Right lobe of liver (tissue), 4 donors: ENCODE results near the gene HDLBP.

ENCODE experiments used
- CTCF ChIP-seq, 4 donors: fragments of 200-600 bp in 3 of 4; fragments of 450-650 bp in 1 of 4; IDR thresholded peaks; one replicate each; pipeline versions ENCODE4 v1.5.1 to v1.8.0; 2016 to 2022; ENCODE audit warnings: antibody characterized with exemption in 4 of 4, mild to moderate bottlenecking in 2 of 4
- POLR2A ChIP-seq: fragments of 450-650 bp; IDR thresholded peaks from one replicate; pipeline ENCODE4 v1.6.1; 2017; ENCODE audit warnings: antibody characterized with exemption, mild to moderate bottlenecking
- donor health status: DM: no; HTN: no; CAD: no.
- donor health status: DM: no; HTN: no; CAD: no.
- donor health status: DM: no; HTN: yes; CAD: no.

- no peak for TF ChIP-seq CTCF (IDR thresholded peaks at IDR 0.05)
- no peak for TF ChIP-seq POLR2A
Measured at GRCh38 chr2:241291977-241292376, 23.5 kb downstream of the HDLBP start.
